Astrocyte (in vitro differentiated cells and primary cell): Measurements from ENCODE around the gene RAD51B.

Experiments used
- EZH2 ChIP-seq: IDR thresholded peaks from 2 replicates; pipeline ENCODE4 v1.6.1; 2012; ENCODE audit warnings: mild to moderate bottlenecking, low read length, inconsistent platforms; ENCODE audit not compliant: insufficient read depth
- TF ChIP-seq, protein P1 (sequence below): IDR thresholded peaks from 2 replicates; pipeline ENCODE4 v1.5.1; 2011; ENCODE audit warnings: low read depth, mild to moderate bottlenecking, inconsistent platforms, low read length, moderate library complexity; ENCODE audit not compliant: insufficient read depth

DNA sequence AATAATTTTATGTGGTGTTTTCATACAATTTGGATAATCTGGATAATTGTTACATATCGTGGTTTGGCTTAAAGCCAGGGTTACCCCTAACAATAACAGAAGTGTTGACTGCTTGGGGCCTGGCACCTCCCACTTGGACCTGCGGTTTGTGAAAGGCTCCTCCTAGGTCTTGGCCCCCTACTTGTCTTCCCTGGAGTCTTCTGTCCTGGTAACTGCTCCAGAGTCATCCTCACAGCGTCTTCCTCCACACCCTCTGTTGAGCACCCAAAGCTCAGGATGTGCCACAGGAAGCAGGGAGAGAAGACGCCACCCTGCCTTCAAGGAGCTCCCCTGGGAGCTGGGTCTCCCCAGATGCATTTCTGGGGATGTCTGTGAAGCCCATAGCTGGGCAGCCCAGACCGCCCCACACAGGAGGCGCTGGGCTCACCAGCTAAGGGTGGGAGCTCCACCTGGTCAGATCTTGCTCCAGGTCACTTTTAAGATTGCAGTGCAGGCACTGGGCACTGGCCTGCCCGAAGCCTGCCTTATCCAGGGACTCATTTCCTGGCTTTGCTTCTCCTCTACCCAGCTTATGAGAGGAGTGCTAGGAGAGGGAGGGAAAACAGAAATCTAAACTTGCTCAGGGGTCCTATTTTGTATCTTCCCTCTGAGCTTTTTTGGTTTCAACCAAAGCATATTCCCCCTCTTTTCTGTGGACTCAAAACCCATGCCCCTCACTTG lies 875.1 kb downstream of the RAD51B start:
- TF ChIP-seq, protein P1, sequence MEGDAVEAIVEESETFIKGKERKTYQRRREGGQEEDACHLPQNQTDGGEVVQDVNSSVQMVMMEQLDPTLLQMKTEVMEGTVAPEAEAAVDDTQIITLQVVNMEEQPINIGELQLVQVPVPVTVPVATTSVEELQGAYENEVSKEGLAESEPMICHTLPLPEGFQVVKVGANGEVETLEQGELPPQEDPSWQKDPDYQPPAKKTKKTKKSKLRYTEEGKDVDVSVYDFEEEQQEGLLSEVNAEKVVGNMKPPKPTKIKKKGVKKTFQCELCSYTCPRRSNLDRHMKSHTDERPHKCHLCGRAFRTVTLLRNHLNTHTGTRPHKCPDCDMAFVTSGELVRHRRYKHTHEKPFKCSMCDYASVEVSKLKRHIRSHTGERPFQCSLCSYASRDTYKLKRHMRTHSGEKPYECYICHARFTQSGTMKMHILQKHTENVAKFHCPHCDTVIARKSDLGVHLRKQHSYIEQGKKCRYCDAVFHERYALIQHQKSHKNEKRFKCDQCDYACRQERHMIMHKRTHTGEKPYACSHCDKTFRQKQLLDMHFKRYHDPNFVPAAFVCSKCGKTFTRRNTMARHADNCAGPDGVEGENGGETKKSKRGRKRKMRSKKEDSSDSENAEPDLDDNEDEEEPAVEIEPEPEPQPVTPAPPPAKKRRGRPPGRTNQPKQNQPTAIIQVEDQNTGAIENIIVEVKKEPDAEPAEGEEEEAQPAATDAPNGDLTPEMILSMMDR = no peak
- no peak for TF ChIP-seq EZH2
